ENCODE data around the gene OSBPL7.

OSBPL7 gene

DNA sequence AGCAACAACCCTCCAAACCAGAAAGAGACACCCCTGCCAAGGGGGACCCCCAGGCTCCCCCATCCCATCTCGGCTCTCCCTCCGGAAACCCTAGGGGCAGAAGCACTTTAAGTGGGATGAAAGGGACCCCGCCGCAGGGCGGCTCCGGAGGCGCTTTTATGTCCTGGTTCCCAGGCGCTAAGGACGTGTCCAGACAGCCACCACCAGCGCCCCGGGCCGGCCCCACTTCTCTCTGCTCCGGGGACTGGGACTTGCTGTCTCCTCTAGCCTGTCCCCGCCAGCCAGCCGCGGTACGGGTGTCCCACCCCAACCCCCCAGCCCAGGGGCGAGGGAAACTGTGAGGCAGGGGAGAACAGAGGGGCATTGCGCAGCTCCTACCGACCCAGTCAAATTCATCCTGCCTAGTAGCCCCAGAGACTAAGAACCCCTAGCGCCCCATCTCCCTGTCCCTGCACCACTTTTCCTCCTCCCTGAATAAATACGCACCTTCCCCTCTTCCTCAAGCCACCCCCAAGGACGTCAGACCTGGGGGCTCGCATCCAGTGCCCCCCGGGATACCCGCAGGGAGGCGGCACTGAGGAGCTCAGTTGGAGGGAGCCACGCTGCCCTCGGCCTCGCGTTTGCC, 25.2 kb upstream of the OSBPL7 start:
- DNase-seq: no peak

GRCh38 chr17:47845716-47846075, 24.1 kb upstream of the OSBPL7 start:
- DNase-seq: no peak

DNA sequence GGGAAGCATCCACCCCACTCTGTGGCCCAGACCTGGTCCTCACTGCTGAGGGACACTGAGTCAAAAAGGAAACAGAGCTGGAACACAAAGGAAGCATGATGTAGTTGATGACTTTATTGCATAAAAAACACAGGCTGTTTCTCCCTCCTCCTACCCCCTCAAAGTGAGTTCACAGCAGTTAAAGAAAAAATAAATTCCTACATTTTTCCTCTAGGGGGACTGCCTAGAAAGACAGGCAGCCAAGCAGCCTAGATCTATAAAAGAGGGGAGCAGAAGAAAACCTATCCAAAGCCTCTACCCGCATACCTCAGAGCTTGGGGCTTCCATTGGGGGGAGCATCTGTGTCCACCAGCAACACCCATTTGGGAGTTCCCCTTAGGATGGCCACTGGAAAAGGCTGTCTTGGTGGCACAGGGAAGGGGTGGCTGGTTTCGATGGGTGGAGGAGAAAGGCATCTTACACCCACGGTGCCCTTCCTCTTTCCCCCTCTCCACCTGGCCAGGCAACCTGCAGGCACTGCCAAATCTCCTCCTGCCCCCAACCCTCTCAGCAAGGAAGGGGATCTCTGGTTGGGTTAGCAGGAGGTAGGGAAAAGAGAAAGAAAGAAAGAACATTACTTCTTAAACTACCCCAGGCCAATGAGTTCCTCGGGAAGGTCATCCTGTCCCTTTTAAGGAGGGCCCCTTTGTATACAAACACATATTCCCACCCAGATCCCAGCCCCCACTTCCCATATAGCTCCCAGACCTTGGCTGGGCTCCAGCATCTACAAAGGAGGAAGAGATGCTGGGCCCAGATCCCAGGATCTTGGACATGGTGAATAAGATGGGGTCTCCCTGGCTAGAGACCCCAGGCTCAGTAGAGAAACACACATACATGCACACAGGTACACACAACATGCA, 23.5 kb upstream of the OSBPL7 start:
- no peak for DNase-seq

- no peak for DNase-seq
Measured at GRCh38 chr17:47844227-47844626, 22.6 kb upstream of the OSBPL7 start.

DNA sequence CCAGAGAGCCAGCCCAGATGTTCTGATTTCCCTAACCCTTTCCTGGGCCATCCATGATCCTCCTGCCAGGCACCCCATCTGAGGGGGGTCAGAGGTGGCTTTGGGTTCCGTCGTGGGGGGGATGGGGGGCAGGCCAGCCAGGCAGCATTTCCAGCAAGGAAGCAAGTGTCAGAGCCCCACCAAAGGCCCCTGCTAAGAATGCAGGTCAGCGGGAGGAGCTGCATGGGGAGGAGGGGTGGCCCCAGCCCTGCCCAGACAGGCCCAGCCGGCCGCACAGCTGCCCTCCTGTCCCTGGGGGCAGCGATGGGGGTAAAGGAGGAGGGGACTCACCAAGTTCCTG, 21.8 kb upstream of the OSBPL7 start:
- DNase-seq: no peak

DNA sequence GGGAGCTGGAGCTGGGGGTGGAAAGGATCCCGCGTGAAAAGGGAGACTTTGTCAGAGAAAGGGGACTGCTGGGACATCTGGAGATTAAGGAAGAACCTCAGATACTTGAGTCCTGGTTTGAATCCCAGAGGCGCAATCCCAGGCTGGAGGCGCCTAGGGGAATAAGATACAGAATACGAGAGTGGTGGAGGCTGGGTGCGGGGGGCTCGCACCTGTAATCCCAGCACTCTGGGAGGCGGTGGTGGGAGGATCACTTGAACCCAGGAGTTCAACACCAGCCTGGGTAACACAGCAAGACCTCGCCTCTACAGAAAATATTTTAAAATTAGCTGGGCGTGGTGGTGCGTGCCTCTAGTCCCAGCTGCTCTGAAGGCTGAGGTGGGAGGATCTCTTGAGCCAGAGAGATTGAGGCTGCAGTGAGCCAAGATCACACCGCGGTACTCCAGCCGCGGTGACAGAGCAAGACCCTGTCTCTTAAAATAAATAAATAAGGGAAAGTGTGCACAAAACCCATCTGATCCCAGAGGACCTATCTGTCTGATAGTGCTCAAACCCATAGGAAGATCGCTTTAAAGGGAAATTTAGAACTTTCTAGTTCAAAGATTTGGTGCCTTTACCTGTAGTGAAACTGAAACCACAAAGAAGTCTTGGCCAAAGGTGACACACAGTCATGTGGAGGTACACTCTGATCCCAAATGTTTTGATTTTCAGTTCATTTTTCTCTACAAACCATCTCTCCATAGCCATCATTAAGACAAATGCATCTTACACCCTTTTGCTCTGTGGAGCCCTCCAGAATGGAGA, 20.1 kb upstream of the OSBPL7 start:
- DNase-seq: no peak

DNA sequence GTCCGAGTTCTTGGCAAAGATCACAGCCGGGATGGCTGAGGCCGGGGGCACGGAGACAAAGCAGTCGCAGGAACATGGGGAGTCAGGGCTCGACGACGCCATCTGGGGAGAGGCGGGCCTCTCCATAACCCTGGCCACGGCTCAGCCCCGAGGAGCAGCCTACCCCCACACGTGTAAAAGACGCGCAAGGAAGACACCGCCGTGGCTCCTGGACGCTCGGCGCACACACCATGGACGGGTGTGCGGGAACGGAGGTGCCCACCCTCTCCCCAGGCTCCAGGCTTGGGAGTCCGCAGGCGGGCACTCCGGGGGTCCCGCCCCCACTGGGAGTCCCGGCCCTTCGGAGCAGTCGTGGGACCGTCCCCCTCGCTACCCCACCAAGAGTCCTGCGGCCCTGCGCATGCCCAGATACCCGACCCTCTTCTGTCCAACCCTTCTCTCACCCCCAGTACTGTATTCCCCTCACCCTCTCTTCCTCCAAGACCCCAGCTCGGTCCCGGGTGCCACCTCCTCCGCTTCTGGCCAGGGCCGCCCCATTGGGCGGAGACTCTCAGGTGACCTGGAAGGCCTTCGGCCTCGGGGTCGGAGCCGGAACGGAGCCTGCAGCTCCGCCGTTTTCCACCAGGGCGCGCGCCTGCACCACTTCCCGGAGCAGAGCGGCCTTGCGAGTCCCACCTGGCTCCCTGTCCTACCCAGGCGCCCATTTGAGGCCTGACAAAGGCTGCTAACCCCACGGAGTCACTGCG, 19.3 kb upstream of the OSBPL7 start, which contains the start of gene SCRN2:
Gene SCRN2, minus strand, starts transcription at position 532 of the 746 bp plus-strand sequence. Its CDS starts 430 bp downstream, at position 102.
- peak; percentile 85 for DNase-seq

- no peak for DNase-seq
Measured at GRCh38 chr17:47840001-47840741, 18.6 kb upstream of the OSBPL7 start.

- DNase-seq: no peak
Measured at GRCh38 chr17:47839071-47839470, 17.5 kb upstream of the OSBPL7 start.

- DNase-seq: no peak
Measured at GRCh38 chr17:47838636-47839035, 17.0 kb upstream of the OSBPL7 start.

- no peak for DNase-seq
Measured at GRCh38 chr17:47837401-47838039, 15.9 kb upstream of the OSBPL7 start.

GRCh38 chr17:47836601-47837000, 15.0 kb upstream of the OSBPL7 start:
- DNase-seq: no peak

GRCh38 chr17:47834756-47835155, 13.2 kb upstream of the OSBPL7 start:
- DNase-seq: no peak

DNA sequence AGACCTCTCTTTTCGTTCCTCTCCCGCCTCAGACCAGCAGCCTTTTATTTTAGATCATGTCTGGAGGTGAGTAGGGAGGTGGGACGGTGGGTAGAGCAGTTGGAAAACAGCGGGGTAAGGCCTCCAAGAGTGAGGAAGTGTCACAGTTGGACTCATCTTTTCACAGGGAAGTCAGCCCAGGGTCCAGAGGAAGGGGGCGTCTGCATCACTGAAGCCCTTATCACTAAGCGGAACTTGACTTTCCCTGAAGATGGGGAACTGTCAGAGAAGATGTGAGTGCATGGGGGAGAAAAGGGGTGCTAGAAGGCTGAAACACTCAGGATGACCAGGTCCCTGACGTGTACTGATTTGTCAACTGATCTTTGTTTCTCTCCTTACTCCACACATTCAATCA, 10.3 kb upstream of the OSBPL7 start:
- DNase-seq: peak; percentile 16

DNA sequence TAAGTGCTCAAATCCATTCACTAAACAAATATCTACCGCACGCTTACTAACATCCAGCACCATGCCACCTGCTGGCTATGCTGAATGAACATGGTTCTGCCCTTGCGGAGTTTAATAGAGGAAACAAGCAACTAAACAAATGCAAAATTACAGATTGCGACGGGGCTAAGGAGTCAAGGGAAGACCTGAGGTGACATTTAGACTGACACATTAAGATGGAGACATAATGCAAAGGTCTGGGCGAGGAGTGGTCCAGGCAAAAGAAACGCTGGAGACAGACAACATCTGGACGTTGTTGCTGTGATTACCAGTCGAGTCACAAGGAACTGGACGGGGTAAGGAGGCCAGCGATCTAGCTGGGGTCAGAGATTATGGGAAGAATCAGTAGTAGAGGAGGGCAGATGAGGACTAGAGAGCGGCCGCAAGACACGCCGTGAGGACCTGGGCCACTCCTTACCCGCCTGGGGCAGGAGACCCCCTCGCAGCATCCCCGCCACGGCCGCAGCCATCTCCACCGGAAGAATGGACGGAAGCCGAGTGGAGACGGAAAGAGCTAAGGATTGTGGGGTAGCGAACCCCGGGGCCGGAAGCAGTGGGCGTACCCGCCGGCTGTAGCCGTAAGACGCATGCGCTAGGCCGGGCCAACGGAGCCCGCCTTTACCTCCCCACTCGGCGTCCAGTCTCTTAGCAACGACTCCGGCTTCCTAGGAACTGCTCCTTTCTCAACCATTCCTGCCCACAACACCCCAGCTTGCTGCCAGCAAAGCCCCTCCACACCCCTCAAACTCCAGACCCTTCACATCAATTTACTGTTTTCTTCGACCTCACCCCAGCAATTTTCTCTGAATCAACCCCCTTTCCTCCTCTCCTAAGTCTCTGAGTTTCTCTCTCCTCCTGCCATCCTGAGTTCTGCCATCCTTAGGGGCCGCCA, 9.7 kb upstream of the OSBPL7 start, which contains the start of the genes LRRC46 and MRPL10:
Gene LRRC46, plus strand, starts transcription at position 668 of the 931 bp plus-strand sequence. CDS start 320 bp downstream, outside the sequence.
Gene MRPL10, minus strand, starts transcription at position 539 of the 931 bp plus-strand sequence. Its CDS starts 30 bp downstream, at position 509.
- peak; percentile 91 for DNase-seq

- DNase-seq: peak; percentile 17
Measured at GRCh38 chr17:47830396-47831002, 8.9 kb upstream of the OSBPL7 start.

- peak; percentile 82 for DNase-seq
Measured at GRCh38 chr17:47829870-47830269, 8.3 kb upstream of the OSBPL7 start.

- DNase-seq: no peak
Measured at GRCh38 chr17:47823519-47823918, 1.9 kb upstream of the OSBPL7 start.

DNA sequence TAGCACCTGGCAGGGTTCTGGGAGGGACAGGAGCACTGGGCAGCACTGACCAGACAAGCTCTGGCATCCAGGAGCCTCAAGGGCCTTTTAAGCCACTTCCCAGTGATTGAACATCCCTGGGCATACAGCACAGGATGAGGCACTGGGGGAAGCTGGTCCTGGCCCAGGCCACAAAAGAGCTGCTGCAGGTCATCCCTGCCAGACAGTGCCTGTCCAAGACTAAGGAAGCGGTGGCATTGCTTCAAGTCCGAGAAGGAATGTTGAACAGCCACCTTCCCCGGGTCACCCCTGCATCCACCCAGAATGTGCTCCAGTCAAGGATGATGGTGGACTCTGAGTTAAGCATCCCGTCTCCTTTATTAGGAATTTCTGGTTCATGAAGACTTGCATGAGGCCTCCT, 1.2 kb upstream of the OSBPL7 start:
- no peak for DNase-seq

DNA sequence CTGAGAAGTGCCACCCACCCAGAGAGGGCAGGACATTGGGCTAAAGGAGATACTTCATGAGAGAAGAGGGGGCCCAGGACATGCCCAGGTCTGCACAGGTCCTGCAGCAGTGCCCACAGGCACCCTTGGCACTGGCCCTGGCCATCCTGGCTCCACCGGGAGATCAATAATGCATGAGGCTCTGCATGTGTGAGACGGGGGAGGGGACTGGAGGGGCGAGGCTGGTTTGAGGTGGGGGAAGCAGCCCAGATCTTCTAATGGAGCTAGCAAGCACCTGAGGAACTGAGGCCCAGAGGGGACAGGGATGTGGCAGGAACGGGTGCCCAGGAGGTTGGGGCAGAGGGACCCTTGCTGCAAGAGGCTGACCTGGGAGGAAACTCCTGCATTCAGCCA, 567 bp downstream of the OSBPL7 start:
- no peak for DNase-seq
